ENCODE measurements around the gene WWP2.

Gene WWP2

DNA sequence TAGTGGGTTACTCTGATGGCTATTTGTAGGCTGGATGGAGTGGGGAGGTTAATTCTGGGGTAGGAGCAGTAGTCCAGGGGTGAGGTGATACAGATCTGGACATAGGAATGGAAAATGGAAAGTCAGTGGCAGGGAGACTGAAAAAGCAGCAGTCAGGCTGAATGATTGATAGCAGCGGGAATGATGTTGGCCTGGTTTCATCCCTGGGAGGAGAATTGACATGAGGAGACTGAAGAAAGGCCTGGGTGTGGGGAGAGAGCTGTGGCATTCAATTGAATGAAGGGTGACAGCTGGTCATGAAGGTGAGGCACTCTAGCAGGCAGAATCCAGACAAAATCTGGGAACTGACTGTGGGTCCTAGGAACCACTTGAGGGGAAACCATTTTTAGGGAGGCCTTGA, 154.3 kb downstream of the WWP2 start:
- Histone ChIP-seq H3K27me3 (ENCODE audit: control insufficient read depth in 5 of 5, insufficient read depth in 4 of 5, low read length in 5 of 5) (no peaks in the 10 kb centered on the region), H3K27ac (ENCODE audit: low read depth, low read length) (peak overlapping the region; percentile 95), H3K4me3 (ENCODE audit: low read depth in 1 of 5, low read length in 5 of 5) (no peak overlapping the region), H3K4me1 (ENCODE audit: control insufficient read depth in 5 of 5, insufficient read depth in 5 of 5, low read length in 5 of 5) (peaks cover 4 to 21% (median 14%) of the 10 kb centered on the region in 5 donors), H3K9ac (ENCODE audit: low read length in 5 of 5) (no peak overlapping the region), H3K36me3 (ENCODE audit: control insufficient read depth in 5 of 5, insufficient read depth in 5 of 5, low read length in 5 of 5) (peaks cover 0 to 9% (median 4%) of the 10 kb centered on the region in 5 donors), H3K9me3 (ENCODE audit: control insufficient read depth in 5 of 5, low read length in 5 of 5) (no peaks in the 10 kb centered on the region)

DNA sequence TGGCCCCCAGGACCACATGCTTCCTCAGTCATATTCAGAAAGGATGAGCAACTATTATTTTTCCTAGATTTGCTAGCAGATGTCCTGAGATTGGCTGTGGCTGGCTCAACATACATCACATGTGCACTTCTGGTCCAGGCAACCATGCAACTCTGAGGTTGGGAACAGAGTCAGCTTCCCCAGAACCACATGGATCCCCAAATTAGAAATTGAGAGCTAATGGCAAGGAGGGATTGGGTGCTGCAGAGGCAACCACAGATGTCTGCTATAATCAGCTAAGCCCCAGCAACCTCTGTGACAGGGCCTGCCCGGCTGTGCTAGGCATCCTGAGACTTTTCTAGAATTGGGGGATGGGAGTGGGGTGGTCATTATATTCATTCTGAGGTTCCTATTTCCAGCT, 155.2 kb downstream of the WWP2 start:
- no peaks in the 10 kb centered on the region for H3K27me3 ChIP-seq (ENCODE audit: control insufficient read depth in 5 of 5, insufficient read depth in 4 of 5, low read length in 5 of 5)
- H3K9me3 ChIP-seq (ENCODE audit: control insufficient read depth in 5 of 5, low read length in 5 of 5) = no peaks in the 10 kb centered on the region
- H3K27ac ChIP-seq (ENCODE audit: low read depth, low read length) = peak overlapping the region; percentile 95
- H3K36me3 ChIP-seq (ENCODE audit: control insufficient read depth in 5 of 5, insufficient read depth in 5 of 5, low read length in 5 of 5) = peaks cover 0 to 9% (median 4%) of the 10 kb centered on the region in 5 donors
- H3K4me3 ChIP-seq (ENCODE audit: low read depth in 1 of 5, low read length in 5 of 5) = peak overlapping the region in 4 of 5 donors; percentile 3 to 28 (median 15)
- H3K4me1 ChIP-seq (ENCODE audit: control insufficient read depth in 5 of 5, insufficient read depth in 5 of 5, low read length in 5 of 5) = peaks cover 4 to 23% (median 14%) of the 10 kb centered on the region in 5 donors
- peak overlapping the region in 2 of 5 donors; percentile 11 to 49 for H3K9ac ChIP-seq (ENCODE audit: low read length in 5 of 5)

DNA sequence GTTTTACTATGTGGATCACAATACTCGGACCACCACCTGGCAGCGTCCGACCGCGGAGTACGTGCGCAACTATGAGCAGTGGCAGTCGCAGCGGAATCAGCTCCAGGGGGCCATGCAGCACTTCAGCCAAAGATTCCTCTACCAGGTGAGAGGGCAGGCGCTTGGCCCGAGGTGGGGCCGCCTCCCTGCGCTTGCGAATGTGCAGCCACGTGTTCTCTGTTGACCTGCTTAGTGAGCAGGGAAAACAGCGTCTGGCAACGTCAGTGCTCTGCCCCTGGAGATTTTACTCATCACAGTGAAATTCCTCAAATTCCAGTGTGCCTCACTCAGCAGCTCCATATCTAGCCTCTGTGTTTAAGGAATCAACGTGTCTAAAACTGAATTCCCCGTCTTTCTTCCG, 155.6 kb downstream of the WWP2 start:
- H3K4me1 ChIP-seq (ENCODE audit: control insufficient read depth in 5 of 5, insufficient read depth in 5 of 5, low read length in 5 of 5) = peaks cover 4 to 24% (median 14%) of the 10 kb centered on the region in 5 donors
- peak overlapping the region; percentile 3 to 44 (median 19) for H3K4me3 ChIP-seq (ENCODE audit: low read depth in 1 of 5, low read length in 5 of 5)

DNA sequence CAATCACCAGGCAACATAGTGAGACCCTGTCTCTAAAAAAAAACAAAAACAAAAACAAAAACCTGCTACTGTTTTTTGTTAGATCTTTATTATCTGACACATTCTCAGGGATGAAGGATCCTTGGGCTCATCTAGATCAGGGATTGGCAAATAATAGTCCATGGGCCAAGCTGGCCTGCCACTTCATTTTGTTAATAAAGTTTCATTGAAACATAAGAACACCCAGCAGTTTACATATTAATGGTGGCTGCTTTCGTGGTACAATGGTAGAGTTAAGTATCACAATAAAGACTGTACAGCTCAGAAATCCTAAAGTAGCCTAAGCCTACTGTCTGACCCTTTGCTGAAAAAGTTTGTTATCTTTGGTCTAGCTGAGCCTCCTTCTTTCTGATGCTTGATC, 156.1 kb downstream of the WWP2 start:
- Histone ChIP-seq H3K9me3 (ENCODE audit: control insufficient read depth in 5 of 5, low read length in 5 of 5) (no peaks in the 10 kb centered on the region), H3K27ac (ENCODE audit: low read depth, low read length) (peak overlapping the region; percentile 95), H3K4me1 (ENCODE audit: control insufficient read depth in 5 of 5, insufficient read depth in 5 of 5, low read length in 5 of 5) (peaks cover 4 to 24% (median 14%) of the 10 kb centered on the region in 5 donors), H3K9ac (ENCODE audit: low read length in 5 of 5) (peak overlapping the region in 4 of 5 donors; percentile 27 to 56 (median 44)), H3K4me3 (ENCODE audit: low read depth in 1 of 5, low read length in 5 of 5) (peak overlapping the region in 2 of 5 donors; percentile 11 to 44), H3K36me3 (ENCODE audit: control insufficient read depth in 5 of 5, insufficient read depth in 5 of 5, low read length in 5 of 5) (peaks cover 0 to 9% (median 2%) of the 10 kb centered on the region in 5 donors), H3K27me3 (ENCODE audit: control insufficient read depth in 5 of 5, insufficient read depth in 4 of 5, low read length in 5 of 5) (no peaks in the 10 kb centered on the region)

More for the DNA sequence above, 155.6 kb downstream of the WWP2 start:
- H3K36me3 ChIP-seq (ENCODE audit: control insufficient read depth in 5 of 5, insufficient read depth in 5 of 5, low read length in 5 of 5) = peaks cover 0 to 9% (median 2%) of the 10 kb centered on the region in 5 donors
- peak overlapping the region in 2 of 5 donors; percentile 27 to 54 for H3K9ac ChIP-seq (ENCODE audit: low read length in 5 of 5)
- no peaks in the 10 kb centered on the region for H3K27me3 ChIP-seq (ENCODE audit: control insufficient read depth in 5 of 5, insufficient read depth in 4 of 5, low read length in 5 of 5)
- H3K27ac ChIP-seq (ENCODE audit: low read depth, low read length) = peak overlapping the region; percentile 95
- H3K9me3 ChIP-seq (ENCODE audit: control insufficient read depth in 5 of 5, low read length in 5 of 5) = no peaks in the 10 kb centered on the region

DNA sequence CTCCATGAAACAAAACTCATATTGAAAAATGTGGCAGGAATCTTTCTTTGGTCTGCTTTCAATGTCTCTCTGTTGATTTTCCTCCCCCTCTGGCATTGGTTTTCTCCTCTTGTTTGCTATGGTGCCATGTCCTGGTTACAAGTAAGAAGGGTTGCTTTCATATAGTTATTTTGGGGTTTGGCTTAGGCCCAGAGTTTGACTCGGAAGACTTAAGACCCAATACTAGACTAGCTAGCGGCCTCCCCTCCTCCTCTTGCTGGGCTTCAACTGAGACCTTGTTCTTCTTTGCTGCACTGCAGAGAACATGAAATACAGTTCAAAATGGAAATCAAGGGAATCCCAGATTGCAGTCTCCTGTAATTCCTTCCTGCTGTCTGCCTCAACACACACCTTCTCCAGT, 159.0 kb downstream of the WWP2 start:
- H3K36me3 ChIP-seq (ENCODE audit: control insufficient read depth in 5 of 5, insufficient read depth in 5 of 5, low read length in 5 of 5) = peaks cover 0 to 14% (median 2%) of the 10 kb centered on the region in 5 donors
- H3K4me1 ChIP-seq (ENCODE audit: control insufficient read depth in 5 of 5, insufficient read depth in 5 of 5, low read length in 5 of 5) = peaks cover 4 to 49% (median 38%) of the 10 kb centered on the region in 5 donors
- H3K27me3 ChIP-seq (ENCODE audit: control insufficient read depth in 5 of 5, insufficient read depth in 4 of 5, low read length in 5 of 5) = no peaks in the 10 kb centered on the region
- H3K4me3 ChIP-seq (ENCODE audit: low read depth in 1 of 5, low read length in 5 of 5) = no peak overlapping the region
- no peak overlapping the region for H3K27ac ChIP-seq (ENCODE audit: low read depth, low read length)
- H3K9me3 ChIP-seq (ENCODE audit: control insufficient read depth in 5 of 5, low read length in 5 of 5) = no peaks in the 10 kb centered on the region
- H3K9ac ChIP-seq (ENCODE audit: low read length in 5 of 5) = no peak overlapping the region

DNA sequence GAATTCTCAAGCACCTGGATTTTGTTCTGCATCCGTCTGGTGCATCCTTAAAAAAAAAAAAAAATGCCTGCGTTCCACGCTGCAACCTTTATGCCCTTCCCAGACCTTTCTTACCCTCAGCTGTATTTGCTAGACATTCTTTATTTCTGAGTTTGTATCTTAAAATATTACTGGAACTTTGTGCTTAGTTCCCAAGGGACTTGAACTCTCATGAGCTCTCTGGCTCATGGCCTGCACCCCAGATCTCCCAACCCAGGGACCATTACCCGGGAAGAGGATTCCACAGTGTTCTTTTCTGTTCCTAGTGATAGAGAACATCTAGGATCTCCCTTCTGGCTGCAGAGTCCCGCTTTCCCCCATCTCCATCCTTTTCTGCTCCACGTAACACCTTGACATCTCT, 160.1 kb downstream of the WWP2 start:
- peaks cover 4 to 54% (median 47%) of the 10 kb centered on the region in 5 donors for H3K4me1 ChIP-seq (ENCODE audit: control insufficient read depth in 5 of 5, insufficient read depth in 5 of 5, low read length in 5 of 5)
- H3K27ac ChIP-seq (ENCODE audit: low read depth, low read length) = no peak overlapping the region
- no peak overlapping the region for H3K4me3 ChIP-seq (ENCODE audit: low read depth in 1 of 5, low read length in 5 of 5)
- no peak overlapping the region for H3K9ac ChIP-seq (ENCODE audit: low read length in 5 of 5)
- H3K27me3 ChIP-seq (ENCODE audit: control insufficient read depth in 5 of 5, insufficient read depth in 4 of 5, low read length in 5 of 5) = no peaks in the 10 kb centered on the region
- no peaks in the 10 kb centered on the region for H3K9me3 ChIP-seq (ENCODE audit: control insufficient read depth in 5 of 5, low read length in 5 of 5)
- H3K36me3 ChIP-seq (ENCODE audit: control insufficient read depth in 5 of 5, insufficient read depth in 5 of 5, low read length in 5 of 5) = peaks cover 0 to 14% (median 2%) of the 10 kb centered on the region in 5 donors

DNA sequence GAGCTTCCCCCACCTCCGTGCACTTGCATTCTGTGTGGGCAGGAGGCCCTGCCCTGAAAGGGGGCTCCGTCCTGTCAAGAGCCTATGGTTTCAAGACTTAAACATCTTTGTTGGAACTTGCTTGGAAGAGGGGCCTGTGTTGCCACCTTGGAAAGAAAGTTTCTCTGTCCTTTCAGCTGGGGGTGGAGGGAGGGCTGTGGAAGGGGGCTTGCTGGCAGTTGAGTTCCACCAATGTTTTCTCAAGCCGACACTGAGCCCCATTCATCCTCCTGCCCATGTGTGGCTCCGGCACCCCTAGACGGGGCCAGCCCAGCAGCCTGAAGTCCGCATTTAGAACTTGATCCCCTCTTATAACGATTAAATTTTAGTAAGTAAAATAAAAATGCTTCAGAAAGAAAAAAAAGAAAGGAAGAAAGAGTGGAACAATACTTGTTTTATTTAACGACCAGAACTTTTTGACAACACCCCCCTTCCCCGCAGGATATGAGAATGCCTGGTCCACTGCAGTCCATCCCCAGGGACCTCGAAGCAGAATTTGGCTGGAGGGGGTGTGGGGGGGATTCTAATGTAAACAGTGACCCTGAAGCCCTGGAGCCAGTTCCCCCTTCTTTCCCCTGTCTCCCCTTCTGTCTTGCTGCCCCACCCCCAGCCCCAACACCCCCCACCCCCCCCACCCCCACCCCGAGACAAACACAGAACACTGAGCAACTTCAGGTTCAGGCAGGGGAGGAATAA, 162.1 kb downstream of the WWP2 start:
- H3K4me1 ChIP-seq (ENCODE audit: control insufficient read depth in 5 of 5, insufficient read depth in 5 of 5, low read length in 5 of 5) = peaks cover 0 to 59% (median 42%) of the 10 kb centered on the region in 5 donors
- no peak overlapping the region for H3K4me3 ChIP-seq (ENCODE audit: low read depth in 1 of 5, low read length in 5 of 5)
- H3K27me3 ChIP-seq (ENCODE audit: control insufficient read depth in 5 of 5, insufficient read depth in 4 of 5, low read length in 5 of 5) = no peaks in the 10 kb centered on the region
- H3K9ac ChIP-seq (ENCODE audit: low read length in 5 of 5) = no peak overlapping the region
- H3K9me3 ChIP-seq (ENCODE audit: control insufficient read depth in 5 of 5, low read length in 5 of 5) = no peaks in the 10 kb centered on the region
- peaks cover 0 to 11% (median 4%) of the 10 kb centered on the region in 5 donors for H3K36me3 ChIP-seq (ENCODE audit: control insufficient read depth in 5 of 5, insufficient read depth in 5 of 5, low read length in 5 of 5)
- peak overlapping the region; percentile 77 for H3K27ac ChIP-seq (ENCODE audit: low read depth, low read length)

DNA sequence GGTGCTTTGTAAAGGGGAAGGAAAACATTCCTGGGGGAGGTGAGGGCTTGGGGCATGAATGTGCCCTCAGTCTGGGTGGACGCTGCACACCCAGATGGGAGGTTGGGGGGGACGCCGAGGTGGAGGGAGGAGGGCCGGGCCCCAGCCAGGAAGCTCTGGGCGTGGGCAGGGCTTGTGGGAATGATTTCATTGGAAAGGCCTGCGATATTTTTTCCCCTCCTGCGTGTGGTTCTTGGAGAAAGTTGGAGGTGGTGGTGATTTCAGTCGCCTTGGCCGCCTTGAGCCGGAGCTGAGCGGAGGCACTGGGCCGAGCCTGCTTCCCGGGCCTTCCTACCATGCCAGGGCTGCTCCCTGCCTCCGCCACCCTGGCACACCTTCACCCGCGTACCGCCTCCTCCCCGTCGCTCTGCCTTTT, 162.7 kb downstream of the WWP2 start:
- Histone ChIP-seq H3K4me1 (ENCODE audit: control insufficient read depth in 5 of 5, insufficient read depth in 5 of 5, low read length in 5 of 5) (peaks cover 0 to 61% (median 42%) of the 10 kb centered on the region in 5 donors), H3K9me3 (ENCODE audit: control insufficient read depth in 5 of 5, low read length in 5 of 5) (no peaks in the 10 kb centered on the region), H3K4me3 (ENCODE audit: low read depth in 1 of 5, low read length in 5 of 5) (peak overlapping the region in 4 of 5 donors; percentile 20 to 55 (median 40)), H3K9ac (ENCODE audit: low read length in 5 of 5) (peak overlapping the region; percentile 23 to 72 (median 50)), H3K27ac (ENCODE audit: low read depth, low read length) (peak overlapping the region; percentile 77), H3K27me3 (ENCODE audit: control insufficient read depth in 5 of 5, insufficient read depth in 4 of 5, low read length in 5 of 5) (no peaks in the 10 kb centered on the region), H3K36me3 (ENCODE audit: control insufficient read depth in 5 of 5, insufficient read depth in 5 of 5, low read length in 5 of 5) (peaks cover 0 to 17% (median 8%) of the 10 kb centered on the region in 5 donors)

DNA sequence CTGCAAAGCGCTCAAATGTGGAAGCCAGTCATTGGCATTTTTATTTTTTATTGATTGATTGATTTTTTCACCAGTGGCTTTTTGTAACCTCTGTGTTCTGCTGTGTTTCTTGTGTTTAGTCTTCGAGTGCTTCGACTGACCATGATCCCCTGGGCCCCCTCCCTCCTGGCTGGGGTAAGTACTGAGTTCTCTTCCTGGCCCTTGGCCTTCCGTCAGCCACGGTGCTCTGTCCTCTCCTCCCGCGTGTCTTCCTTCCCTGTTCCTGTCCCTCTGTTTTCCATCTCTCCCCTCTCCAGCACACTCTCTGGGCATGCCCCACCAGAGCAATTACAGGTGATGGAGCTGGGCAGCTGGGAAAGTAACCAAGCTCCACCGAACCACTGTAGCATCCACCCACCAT, 163.2 kb downstream of the WWP2 start:
- Histone ChIP-seq H3K9ac (ENCODE audit: low read length in 5 of 5) (peak overlapping the region; percentile 23 to 72 (median 50)), H3K36me3 (ENCODE audit: control insufficient read depth in 5 of 5, insufficient read depth in 5 of 5, low read length in 5 of 5) (peaks cover 0 to 22% (median 9%) of the 10 kb centered on the region in 5 donors), H3K27ac (ENCODE audit: low read depth, low read length) (peak overlapping the region; percentile 77), H3K4me1 (ENCODE audit: control insufficient read depth in 5 of 5, insufficient read depth in 5 of 5, low read length in 5 of 5) (peaks cover 0 to 62% (median 42%) of the 10 kb centered on the region in 5 donors), H3K27me3 (ENCODE audit: control insufficient read depth in 5 of 5, insufficient read depth in 4 of 5, low read length in 5 of 5) (no peaks in the 10 kb centered on the region), H3K9me3 (ENCODE audit: control insufficient read depth in 5 of 5, low read length in 5 of 5) (no peaks in the 10 kb centered on the region), H3K4me3 (ENCODE audit: low read depth in 1 of 5, low read length in 5 of 5) (peak overlapping the region; percentile 20 to 55 (median 45))

DNA sequence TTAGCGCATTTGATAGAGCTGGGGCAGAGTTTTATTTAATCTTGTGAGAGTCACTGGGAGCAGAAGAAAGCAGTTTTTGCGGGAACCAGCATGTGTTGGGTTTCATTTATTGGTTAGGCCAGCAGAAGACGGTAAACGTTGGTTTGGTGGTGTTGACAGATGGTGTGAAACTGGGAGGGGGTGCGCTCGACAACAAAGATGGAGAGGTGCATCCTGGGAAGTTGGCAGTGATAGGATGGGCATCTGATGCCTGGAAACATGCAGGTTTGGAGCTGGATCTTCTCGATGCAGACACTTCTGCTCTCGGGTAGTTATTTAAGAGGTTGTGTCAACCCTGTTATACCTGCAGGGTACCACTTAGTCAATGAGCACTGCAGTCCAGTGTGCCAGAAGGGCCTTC, 164.1 kb downstream of the WWP2 start:
- peak overlapping the region; percentile 83 for H3K27ac ChIP-seq (ENCODE audit: low read depth, low read length)

More for the DNA sequence above, 164.1 kb downstream of the WWP2 start:
- Histone ChIP-seq H3K4me3 (ENCODE audit: low read depth in 1 of 5, low read length in 5 of 5) (no peak overlapping the region), H3K27me3 (ENCODE audit: control insufficient read depth in 5 of 5, insufficient read depth in 4 of 5, low read length in 5 of 5) (no peaks in the 10 kb centered on the region), H3K36me3 (ENCODE audit: control insufficient read depth in 5 of 5, insufficient read depth in 5 of 5, low read length in 5 of 5) (peaks cover 0 to 31% (median 18%) of the 10 kb centered on the region in 5 donors), H3K4me1 (ENCODE audit: control insufficient read depth in 5 of 5, insufficient read depth in 5 of 5, low read length in 5 of 5) (peaks cover 0 to 62% (median 42%) of the 10 kb centered on the region in 5 donors), H3K9ac (ENCODE audit: low read length in 5 of 5) (no peak overlapping the region), H3K9me3 (ENCODE audit: control insufficient read depth in 5 of 5, low read length in 5 of 5) (no peaks in the 10 kb centered on the region)

Data from subcutaneous abdominal adipose tissue (tissue), 5 donors.